NCI-H69 (cell line): Measurements from ENCODE around the gene RPN2.

Source experiments
- DNase-seq: peaks from one replicate; lab custom pipeline; 2025; lab: John Stamatoyannopoulos, UW

The RPN2 gene

DNA sequence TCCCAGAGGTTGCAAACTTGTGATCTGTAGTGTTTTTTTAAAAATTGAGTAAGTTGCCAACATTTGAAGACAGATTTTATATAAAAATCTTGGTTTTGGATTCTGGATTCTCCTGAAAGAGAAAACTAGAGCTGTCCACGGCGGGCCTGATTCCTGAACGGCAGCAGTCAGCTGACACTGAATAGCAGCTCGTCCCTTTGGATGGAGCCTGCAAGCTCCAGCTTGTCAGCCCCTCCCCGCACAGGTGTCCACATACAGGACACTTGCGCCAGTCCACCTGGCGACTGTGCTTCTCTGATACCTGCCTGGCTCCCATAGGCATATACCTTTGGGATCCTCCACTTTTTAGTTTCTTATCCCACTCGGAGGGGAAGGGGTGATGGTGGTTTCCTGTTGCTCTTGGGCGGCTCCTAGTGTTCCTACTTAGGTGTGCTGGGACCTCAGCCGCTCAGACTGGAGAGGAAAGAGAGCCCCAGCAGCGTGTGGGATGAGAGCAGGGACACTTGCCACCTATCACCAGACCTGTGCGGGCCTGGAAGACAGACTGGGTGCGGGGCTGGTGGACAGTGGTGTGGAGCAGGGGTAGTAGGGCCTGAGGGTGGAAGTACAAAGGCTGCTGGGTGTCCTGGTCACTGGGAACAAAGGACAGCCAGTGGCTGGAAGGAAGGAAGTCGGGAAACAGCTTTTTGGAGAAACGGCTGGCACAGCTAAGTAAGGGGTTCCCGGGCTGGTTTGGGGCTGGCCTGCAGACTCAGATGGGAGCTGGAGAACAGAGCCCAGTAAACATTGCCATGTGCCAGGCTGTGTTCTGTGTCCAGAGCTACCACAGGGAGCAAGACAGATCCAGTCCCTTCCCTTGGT is 64.2 kb downstream of the RPN2 start:
- peak; percentile 16 for DNase-seq

DNA sequence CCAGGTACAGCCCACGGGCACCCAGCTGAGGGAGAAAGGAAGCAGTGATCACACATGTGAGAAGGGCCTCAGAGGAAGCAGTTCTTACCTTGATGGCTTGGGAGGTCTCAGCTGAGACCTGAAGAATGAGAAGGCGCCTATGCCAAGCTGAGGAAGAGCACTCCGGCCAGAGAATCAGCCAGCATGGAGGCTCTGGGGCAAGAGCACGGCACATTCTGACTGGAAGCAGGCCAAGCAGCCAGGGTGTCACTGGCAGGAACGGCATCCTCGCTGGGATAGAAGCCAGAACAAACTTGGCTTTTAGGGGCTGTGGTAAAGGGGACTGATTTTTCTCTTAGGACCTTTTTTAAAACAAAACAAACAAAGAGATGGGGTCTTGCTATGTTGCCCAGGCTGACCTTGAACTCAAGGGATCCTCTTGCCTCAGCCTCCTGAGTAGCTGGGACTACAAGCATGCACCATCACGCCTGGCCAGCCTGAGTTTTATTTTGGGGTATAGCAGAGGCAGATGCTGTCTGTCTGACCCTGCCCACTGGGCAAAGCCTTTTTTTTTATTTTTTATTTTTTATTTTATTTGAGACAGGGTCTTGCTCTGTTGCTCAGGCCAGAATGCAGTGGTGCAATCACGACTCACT is 64.9 kb downstream of the RPN2 start:
- DNase-seq = no peak

DNA sequence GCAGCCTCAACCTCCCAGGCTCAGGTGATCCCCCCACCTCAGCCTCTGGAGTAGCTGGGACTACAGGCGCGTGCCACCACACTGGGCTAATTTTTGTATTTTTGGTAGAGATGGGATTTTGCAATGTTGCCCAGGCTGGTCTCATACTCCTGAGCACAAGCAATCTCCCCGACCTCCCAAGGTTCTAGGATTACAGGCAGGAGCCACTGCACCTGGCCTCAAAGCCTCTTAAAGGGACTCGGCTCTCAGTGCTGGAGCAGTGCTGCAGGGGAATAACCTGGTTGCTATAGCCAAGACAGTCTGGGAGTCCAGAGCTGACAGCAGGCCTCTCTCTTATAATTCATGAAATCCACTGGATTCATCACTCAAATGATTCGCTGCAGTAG is 65.4 kb downstream of the RPN2 start:
- no peak for DNase-seq

DNA sequence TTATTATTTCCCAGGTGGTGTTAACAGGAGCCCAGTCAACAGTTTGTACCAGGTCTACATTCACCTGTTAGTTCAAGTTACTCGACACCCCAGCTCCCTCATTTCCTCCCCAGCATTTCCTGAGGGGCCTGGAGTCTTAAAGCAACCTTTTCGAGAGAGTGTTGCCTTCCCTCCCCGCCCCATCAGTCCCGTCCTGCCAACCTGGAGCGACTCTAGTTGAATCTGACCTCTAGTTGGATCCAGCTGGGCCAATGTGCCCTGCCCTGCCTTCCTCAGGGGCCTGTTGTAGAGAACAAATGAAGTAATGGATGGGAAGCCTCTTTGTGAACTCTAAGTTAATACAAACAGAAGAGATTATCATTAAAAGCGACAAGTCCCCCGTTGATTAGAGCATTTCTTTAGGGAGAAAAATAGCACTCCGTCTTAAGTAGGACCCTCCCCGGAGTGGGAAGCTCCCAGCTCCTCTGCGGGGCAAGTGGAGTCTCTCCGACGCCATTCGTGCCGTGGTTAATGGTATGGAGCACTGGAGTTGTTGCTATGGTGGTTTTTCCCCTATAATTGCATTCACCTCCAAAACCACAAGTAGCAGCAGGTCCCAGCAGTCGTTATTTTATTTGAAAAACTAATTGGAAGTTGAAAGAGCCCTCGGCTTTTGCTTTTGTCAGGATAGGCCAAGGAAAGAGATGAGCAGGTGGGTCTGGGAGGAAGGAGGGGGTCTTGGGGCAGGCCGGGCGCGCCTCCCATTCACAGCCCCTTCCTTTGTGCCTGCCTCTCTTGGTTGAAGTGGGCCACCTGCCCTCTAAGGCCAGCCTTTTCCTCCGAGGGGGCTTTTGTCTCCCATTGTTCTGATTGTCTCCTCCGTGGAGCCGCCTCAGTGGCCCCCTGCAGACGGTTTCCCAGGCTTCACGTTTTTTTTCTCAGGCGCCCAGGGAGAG is 66.4 kb downstream of the RPN2 start:
- DNase-seq = peak; percentile 39

DNA sequence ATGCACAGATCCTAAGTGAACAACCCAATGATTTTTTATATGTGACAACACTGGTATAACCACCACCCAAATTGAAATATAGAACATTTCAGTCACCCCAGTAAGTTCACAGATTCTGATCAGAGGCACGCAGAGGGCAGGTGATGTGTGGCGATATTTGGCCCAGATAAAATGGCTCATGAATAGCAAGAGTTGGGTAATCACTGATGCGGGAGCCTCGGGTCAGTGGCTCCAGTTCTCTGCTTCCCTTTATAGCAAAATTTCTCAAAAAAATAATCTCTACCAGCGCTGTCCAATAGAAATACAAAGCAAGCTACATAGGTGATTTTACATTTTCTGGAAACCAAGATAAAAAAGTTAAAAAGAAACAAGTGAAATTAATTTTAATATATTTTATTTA is 67.6 kb downstream of the RPN2 start:
- DNase-seq = no peak

DNA sequence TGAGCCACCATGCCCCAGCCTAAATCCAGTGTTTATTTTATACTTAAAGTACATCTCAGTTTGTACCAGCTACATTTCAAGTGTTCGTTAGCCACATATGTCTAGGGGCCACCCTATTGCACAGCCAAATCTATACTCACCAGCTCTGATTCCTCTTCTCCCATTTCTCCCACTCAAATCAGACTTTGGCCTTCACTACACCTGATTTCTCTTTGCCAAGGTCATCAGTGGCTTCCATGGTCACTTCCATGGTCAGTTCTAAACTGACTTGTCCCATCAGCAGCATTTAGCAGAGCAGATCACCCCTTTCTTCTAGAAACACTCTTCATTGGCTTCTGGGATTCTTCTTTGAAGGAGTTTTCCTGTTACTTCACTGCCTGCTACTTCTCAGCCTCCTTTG is 68.4 kb downstream of the RPN2 start:
- no peak for DNase-seq

DNA sequence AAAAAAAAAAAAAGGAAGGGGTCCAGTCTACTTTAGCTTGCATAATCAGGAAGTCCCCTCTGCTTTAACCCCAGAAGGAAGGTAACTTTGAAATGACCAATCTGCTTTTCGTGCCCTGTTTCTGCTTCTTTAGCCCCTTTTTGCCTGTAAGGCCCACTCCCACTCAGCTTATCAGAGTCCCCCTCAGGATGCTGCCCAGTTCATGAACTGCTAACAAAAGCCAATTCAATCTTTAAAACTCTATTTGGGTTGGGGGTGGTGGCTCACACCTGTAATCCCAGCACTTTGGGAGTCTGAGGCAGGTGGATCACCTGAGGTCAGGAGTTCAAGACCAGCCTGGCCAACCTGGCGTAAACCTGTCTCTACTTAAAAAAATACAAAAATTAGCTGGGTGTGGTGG is 70.2 kb downstream of the RPN2 start:
- DNase-seq = no peak

DNA sequence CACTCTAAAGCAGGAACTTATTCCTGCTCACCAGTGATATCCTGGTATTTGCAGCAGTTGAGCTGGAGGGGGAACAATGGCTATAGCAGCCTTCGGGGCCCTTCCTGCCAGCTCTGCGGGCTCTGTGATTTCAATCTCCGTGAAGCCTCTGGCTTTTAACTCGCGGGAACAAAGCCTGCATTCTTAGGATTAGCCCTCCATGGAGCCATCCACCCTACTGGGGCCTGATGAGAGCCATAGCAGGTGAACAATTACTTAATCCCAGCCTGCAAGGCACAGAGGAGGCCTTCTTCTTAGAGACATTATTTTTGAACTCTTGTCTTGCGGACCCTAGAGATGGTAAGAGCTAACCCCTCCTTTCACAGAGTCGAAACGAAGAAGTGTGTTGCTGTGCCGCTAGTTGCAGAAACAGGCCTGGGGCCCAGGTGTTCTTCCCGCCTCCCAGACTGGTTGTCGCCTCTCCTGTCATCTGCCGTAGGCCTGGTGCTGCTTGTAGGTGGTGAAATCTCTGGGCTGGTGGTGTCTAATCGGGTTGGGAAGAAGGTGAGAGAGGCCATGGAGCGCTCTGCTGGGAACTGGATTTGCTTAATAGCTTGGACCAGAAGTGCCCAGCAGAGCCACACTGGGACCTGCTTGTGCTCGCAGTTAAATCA is 72.8 kb downstream of the RPN2 start:
- no peak for DNase-seq

DNA sequence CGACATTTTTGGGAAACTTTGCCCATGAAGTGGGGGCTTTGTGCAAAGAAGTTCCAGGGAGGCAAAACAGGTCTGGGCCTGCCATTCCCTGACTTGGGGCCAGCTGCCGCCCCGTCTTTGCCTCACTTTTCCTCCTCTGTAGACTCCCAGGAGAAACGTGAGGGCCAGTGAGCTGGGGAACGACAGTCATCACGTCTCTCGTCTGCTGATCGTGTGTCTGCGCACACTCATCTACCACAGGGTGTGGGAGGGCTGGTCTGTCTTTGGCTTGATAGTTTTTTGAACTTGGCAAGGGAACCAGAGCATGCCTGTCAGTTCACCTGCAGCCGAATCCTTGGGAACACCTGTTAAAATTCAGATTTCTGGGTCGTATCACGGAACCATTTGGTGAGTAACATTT is 74.0 kb downstream of the RPN2 start:
- DNase-seq = no peak

DNA sequence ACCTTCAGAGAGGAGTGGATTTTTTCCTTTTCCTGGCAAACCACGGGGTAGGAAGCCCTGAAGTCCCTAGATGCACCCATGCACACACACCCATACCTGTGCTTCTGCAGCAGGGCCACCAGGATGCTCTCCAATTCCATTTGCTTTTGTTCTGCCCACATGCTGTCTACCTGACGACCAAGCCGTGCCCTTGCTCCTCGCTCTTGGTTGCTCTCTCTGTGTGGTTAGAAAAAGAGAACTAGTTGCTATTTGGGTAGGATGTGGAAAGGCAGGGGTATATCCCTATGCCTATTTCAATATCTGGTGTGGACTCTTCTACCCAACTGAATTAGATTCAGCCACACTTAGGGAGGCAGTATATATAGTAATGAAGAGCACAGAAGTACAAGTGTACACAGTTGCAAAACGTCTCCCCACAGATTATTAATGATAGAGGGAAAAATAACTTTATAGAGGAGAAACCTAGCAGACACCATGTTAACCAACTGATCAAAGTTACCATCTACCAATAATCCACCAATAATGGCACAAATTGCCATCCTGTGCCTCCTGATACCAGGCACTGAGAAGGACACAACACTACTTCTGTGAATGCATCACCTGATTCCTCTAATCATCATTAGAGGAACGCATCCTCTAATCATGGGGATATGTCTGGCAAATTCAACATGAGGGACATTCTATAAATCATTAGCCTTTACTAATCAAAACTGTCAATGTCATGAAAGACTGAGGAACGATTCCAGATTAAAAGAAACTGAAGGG is 75.2 kb downstream of the RPN2 start:
- DNase-seq = no peak

DNA sequence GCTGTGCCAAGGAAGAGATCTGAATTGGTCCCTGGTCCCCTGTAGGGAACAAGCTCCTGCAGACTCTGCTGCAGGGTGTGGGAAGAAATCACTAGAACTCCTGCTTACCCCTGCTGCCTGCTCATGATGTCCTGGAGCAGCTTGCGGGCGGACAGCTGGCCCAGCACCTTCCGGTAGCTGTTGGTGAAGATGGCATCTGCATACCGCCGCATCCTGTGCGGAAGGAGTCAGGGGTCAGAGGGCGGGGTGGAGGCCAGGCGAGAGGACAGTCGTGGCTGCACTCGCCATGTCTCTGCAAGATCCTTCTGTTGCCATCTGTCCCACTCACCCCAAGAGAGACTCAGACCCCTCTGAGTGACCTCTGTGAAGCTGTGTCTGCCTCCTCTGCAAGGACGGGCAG is 77.2 kb downstream of the RPN2 start:
- no peak for DNase-seq

DNA sequence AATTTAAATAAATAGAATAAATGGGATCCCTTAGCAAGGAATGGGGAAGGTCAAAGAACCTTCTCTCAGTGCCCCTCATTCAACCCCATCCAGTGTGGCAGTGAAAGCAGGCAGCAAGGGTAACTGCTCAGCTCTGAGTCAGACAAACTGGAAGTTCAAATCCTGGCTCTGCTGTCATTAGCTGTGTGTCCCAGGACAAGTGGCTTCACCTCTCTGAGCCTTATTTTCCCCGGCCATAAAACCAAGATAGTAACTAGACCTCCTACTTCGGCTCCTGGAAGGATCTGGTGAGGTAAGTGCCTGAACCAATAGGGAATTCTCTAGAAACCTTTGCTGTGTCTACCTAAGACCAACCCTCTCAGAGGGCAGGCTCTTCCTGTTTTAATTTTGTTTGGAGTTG is 78.4 kb downstream of the RPN2 start:
- no peak for DNase-seq

DNA sequence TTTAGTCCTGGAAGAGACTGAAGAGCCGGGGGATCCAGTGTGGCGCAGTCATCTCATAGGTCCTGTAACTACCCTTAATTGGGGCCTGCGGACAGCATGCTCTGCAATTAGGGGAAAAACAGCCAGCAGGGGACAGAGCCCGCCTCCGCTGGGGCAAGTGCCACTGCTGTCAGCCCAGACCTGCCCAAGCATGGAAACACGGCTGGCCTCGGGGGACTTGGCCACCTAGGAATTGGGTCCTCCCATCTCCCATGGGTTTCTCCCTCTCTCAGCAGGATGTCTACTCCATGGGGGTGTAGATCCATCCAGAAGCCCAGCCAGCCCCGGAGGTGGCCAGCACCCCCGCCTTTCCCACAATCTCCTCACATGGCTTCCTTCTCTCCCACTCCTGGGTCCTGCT is 78.9 kb downstream of the RPN2 start:
- peak; percentile 84 for DNase-seq

DNA sequence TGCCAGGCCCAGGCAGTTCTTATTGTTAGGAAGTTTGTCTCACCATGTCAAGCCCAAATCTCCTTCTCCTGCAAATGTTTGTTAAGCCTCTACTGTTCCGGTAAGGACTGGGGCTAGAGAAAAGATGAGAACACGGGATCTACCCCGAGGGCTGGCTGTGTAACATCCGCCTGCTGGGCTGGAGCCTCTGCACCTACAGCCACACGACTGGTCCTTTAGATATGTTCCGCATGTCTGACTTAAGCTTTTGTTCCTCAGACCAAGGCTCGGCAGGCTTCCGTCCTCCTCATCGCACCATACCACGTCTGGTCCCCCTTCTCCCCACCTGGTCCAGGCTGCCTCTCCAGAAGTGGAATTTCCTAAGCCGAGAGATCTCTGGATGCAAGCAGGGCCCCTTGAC is 79.9 kb downstream of the RPN2 start:
- peak; percentile 17 for DNase-seq

DNA sequence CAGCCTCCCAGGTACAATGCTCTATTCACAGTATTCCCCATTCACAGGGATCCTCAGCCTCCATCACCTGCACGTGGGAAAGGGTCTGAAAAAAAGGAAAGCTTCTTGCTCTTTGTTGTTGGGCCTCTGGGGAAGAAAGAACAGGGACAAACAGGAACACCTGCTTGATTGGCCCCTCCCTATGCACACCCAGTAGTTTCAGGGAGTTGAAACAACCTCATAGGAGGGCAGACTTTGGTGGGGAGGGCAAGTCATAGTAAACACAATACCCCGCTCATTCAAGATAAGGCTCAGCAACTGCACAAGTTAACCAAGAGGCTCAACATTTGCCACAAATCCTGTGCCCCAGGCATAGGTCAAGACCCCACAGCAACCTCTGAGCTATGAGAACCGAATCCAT is 80.7 kb downstream of the RPN2 start:
- peak; percentile 23 for DNase-seq

DNA sequence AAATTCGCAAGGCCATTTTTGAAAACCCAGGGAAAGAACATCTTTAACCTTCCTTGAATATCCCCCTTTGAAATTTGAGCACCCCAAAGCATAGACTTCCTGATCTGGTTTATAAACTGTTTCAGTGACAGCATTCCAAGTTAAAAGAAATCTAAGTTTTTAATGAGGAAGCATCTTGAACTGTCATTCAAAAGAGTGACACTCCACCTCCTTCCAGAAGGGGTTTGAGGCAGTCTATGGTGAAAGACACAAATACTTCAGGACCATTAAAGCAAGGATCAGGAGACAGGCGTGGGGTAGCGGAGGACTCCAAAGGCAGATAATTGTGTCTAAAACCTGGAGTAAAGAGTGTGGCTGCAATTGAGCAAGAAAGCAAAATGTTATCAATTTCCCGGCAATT is 81.8 kb downstream of the RPN2 start:
- DNase-seq = no peak

DNA sequence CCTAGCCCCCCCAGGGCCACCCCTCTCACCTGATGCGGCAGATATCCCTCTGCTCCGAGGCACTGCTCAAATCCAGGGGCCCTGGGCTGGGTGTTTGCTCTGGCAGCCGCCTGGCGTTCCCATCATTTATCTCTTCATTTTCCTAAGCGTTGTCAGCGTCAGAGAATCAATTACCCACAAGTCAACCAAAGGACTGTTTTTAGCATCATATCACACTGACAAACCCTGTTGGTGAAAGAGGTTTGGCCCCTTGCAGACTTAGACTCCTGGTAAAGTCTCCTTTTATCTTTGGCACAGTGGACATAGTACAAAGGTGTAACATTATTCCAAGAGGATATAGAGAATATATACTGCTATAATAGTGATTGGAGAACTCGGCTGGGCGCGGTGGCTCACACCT is 82.6 kb downstream of the RPN2 start, which contains the start of gene GHRH:
Gene GHRH, minus strand, starts transcription at position 101 of the 400 bp plus-strand sequence. CDS start 4,925 bp downstream, outside the sequence.
- DNase-seq = no peak

DNA sequence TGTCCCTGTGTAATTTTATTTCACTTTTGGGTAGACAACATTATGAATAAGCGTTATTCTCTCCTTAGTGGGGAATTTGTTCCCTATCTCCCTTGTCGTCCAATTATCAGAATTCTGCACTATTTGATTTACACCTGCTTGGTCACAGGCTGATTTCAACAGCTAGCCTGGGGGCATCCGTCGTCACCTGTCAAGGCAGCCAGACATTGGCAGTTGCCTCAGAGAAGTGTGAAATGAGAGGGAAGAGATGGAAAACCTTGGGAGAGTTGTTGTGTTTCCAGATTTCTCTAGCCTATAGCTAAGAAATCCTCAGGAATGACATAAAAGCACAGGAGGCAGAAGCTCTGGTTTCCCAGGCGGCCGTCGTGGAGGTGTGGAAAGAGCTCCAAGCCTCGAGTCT is 83.4 kb downstream of the RPN2 start:
- peak; percentile 61 for DNase-seq

DNA sequence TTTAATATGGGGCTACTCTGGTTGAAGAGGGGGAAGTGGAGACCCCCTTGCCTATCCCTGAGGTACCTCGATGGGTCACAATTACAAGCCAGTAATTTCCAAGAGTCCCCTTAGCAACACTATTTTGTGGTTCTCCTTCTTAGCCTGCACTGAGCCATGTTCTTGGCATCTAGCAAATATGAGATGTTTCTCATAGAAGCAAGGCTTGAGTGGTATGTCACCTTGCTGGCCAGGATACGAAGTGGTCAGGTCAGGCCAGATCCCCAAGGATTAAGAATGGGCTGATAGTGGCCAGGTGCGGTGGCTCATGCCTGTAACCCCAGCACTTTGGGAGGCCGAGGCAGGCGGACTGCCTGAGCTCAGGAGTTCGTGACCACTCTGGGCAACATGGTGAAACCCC is 84.6 kb downstream of the RPN2 start:
- no peak for DNase-seq

DNA sequence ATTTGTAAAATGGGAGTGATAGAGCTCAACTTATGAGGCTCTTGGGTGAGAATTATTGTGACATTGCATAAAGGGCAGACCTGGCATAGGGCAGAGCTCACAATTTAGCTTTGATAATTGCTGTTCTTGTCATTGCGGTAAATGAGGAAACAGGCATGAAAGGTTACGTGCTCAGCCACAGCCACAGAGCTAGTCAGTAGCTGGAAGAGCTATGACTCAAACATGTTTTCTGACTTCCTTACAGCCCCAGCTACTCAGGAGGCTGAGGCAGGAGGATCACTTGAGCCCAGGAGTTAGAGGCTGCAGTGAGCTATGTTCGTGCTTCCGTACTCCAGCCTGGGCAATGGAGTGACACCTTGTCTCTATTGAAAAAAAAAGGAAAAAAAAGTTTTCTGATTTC is 86.0 kb downstream of the RPN2 start:
- no peak for DNase-seq

DNA sequence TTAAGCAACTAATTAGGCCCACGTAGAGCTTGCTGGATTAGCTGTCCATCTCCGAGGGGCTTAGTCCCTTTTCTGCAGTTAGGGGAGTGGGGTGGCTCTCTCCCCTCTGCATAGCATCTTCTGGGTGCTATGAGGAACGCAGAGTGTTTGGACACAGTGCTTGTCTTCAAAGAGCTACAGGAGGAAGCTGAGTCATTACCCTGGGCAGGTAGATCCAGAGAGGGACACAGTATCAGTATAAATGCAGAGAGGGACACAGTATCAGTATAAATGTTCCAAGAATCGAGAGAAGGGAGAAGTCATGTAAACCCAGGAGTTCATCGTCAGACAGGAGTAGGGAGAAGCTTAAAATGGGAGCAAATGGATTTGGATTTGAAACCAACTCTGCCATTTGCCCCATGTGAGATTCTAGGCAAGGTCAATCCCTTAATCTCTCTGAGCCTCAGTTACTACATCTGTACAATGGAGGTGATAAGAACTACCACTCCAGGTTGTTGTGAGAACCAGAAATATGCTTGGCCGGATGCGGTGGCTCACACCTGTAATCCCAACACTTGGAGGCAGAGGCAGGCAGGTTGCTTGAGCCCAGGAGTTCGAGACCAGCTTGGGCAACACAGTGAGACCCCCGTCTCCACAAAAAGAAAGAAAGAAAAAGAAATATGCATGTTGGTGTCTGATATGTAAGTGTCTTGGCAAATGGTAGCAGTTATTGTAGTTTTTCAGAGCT is 88.0 kb downstream of the RPN2 start:
- DNase-seq = no peak
